ENCODE results near the gene CLEC16A.
A peak's percentile ranks its signal among the peaks of the same experiment; 100 is the strongest.
"Not testable (repeated sequence)": the region's sequence is repeated elsewhere in the genome, so short reads cannot be mapped to it uniquely, and the experiment has no call there.

The CLEC16A gene

DNA sequence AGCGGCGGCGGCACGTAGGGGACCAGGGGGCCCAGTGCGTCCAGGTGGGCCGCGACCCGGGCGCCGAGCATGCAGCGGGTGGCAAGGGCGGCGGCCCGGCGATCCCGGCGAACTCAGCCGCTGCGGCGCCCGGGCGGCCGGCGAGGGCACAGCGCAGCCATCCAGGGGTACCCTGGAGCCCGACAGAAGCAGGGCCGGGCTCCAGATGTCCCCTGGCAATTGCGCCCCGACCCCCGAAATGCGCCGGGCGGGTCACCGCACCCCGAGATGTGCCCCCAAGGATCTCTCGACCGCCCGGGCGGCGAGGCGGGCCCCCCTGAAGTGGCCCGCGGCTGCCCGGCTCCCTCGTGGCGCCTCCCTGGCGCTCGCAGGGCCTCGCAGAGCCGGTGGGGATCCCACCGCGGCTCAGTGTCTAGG is 2.4 kb upstream of the CLEC16A start:
- DNase-seq: not testable (repeated sequence)

GRCh38 chr16:10942352-10943063 is 1.9 kb upstream of the CLEC16A start, which contains the start of gene DEXI:
TSS of gene DEXI (minus strand) at chr16:10942468. CDS start at chr16:10942005, 463 bp downstream.
- DNase-seq: peak; percentile 90

GRCh38 chr16:10943064-10943353 is 1.4 kb upstream of the CLEC16A start:
- no peak for DNase-seq

DNA sequence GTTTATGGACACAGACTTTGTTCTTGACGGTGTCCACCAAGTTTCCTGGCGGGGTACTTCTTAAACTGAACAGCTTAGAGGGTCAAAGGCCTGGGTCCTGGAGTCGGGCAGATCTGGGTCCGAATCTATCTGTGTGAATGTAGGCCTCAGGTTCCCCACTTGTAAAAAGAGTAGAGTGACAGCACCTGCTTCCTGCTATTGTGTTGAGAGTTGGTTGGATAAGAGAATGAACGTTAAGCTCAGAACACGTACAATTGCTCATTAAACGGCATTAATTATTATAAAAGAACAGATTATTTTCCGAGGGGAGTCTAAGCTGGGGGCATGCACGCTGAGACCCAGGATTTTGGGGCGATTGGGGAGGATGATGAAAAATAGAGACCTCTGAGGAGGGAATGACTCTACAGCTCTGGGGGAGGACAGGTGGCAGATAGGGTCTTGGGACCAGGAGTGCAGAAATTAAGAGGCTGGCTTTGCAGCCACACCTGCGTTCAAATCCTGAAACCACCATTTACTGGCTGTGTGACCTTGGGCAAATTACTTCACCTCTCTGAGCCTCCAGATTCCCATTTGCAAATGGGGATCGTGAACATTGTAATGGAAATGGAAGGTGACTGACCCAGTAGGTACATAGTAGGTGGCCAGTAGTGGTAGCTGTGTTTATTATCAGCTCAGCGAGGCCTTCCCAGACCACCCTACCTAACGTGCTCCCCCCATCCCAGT is 862 bp downstream of the CLEC16A start:
- DNase-seq: no peak

- DNase-seq: no peak
Measured at GRCh38 chr16:10946308-10946707, 1.9 kb downstream of the CLEC16A start.

GRCh38 chr16:10947211-10947787 is 2.9 kb downstream of the CLEC16A start:
- no peak for DNase-seq

DNA sequence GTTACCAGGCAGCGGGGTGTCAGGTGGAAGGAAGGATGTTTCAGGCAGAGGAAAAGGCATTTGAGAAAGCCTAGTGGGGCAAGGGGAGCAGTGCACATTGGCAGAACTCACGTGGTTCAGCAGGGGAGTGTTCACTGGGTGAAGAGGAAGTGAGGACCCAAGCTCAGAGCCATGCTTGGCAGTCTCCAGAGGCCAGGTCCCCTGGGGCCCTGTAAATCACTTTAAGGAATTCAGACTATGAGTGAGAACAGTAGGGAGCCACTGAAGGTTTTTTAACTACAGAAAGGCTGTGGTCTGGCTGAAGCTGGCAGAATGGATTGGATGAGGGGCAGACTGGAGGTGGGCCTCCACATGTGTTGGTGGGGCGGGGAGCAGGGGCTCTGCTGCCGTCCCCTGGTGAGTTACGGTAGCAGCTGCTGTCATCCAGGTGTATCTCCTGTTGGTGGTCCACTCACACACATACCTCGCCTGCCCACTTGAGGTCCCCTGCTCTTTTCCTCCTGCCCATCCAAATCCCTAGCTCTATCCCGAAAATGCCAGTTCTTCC is 5.1 kb downstream of the CLEC16A start:
- no peak for DNase-seq

GRCh38 chr16:10950393-10950792 is 6.0 kb downstream of the CLEC16A start:
- DNase-seq: no peak

DNA sequence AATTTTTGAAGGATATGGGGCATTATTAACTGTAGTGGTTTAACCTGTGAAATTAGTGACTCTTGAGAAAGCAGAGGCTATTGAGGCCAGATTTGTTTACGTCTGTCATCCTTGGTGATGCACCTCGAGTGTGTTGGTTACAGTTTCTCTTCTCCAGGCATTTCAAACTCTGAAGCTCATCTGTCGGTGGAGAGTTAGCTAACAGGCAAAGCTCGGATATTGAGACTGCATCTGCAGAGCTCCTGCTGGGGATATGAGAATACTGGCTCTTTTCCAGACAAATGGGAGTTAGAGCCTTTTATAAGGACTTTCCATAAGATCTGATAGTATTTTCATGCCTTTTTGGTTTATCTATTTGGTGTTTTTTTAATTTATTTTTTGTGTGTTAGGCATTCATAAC is 6.7 kb downstream of the CLEC16A start:
- no peak for DNase-seq

- DNase-seq: no peak
Measured at GRCh38 chr16:10954903-10955302, 10.5 kb downstream of the CLEC16A start.

DNA sequence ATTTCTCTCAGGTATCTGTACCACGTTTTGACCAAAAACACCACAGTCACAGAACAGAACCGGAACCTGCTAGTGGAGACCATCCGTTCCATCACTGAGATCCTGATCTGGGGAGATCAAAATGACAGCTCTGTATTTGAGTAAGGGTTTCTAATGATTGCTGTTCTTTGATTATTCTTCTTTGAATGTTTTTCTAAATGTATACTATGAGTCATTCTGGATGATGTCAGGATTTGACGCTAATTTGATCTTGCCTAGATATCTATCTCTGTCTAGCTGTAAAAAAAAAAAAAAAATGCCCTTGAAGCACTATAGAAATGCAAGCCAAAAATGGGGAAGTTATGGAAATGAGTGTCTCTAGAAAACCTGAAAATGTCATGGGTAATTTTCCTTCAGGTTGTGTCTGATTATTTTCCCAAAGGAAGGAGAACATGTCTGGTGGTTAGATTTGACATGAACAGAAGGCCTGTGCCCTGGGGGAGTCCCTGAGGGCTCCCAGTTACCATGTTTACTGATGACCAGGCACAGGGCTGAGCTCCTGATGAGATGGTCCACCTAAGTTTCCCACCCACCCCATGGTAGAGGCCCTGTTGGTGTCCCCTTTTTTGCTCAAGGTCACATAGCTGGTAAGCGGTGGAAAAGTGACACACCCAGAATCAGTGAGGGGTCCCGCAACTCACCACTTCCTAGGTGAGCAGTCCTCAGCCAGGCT is 13.6 kb downstream of the CLEC16A start:
- DNase-seq: no peak

GRCh38 chr16:10959161-10959560 is 14.8 kb downstream of the CLEC16A start:
- DNase-seq: no peak

GRCh38 chr16:10961231-10961630 is 16.9 kb downstream of the CLEC16A start:
- no peak for DNase-seq

DNA sequence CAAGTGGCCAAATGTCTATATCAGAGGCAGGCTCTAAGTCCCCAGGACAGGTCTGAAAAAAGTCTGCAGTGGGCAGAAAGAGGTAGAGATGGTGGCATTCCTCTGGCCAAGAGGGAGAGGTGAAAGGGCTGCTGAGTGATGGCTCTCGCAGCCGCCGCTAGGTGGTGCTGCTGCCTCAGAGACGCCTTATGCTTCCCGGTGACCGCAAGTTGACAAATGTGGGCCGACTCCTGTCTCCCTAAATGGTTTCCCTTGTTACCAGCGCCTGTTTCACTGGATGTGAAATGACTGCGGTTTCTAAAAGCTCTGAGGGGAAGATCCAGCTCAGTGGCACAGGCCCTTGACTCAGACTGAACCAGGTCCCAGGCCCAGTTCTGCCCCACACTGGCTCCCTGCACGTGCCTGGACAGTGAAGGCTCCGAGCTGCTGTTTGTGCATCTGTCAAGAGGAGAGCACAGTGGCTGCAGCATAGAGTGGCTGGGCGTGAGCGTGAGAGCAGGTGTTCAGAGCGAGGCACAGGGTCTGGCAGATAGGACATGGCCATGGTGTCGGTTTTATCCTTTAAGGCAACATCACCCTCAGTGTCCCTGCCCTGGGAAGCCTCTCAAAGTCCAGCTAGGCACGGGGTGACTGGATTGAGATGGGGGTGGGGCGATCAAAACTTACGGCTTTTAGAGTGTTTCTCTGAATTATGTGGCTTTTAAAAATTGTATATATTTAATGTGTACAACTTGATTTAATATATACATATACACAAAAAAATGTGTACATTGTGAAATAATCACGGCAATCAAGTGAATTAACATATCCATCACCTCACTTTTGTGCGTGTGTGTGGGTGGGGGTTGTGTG is 19.9 kb downstream of the CLEC16A start:
- peak; percentile 75 for DNase-seq

GRCh38 chr16:10964891-10965326 is 20.5 kb downstream of the CLEC16A start:
- no peak for DNase-seq

DNA sequence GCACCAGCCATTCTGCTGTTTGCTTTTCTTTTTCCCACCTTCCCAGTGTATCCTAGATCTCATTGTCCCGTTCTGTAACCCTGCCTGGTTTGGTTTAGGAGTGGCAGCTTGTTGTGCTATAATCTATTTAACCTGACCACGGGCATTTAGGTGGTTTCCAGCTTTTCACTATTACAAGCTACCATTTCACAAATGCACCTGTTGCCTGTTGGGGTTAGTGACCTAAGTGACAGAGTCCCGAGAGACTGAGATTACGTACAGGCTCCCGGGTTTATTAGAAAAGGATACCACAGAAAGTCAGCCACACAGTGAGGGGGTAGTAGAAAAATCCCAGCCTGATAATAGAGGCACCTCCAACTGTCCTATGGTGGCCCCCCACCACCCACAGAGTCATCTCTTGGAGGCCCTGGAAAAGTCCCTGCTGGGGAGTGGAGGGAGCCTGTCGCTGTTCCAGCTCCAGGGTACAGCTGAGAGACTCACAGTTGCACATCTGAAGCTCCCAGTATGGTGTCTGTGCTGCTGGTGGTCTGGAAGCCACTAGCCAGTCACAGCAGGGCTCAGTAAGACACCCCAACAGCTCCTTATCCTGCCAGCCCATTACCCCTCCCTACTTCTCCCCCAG is 21.2 kb downstream of the CLEC16A start:
- DNase-seq: no peak

DNA sequence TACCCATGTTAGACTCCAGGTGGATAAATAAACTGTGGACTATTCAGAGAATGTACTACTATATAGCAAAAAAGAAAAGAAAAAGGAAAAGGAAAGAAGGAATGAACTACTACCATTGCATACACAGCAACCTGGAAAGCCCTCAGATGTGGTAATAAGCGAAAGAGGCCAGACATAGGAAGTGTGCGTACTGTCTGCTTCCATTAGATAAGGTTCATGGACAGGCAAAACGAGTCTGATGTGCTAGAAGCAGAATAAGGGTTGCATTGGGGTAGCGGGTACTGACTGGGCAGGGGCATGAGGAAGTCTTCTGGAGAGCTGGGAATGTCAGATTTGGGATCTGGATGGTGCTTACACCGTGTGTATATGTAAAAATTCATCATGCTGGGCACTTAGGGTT is 21.8 kb downstream of the CLEC16A start:
- no peak for DNase-seq

- not testable (repeated sequence) for DNase-seq
Measured at GRCh38 chr16:10966559-10966958, 22.2 kb downstream of the CLEC16A start.

GRCh38 chr16:10967986-10968385 is 23.6 kb downstream of the CLEC16A start:
- DNase-seq: no peak

DNA sequence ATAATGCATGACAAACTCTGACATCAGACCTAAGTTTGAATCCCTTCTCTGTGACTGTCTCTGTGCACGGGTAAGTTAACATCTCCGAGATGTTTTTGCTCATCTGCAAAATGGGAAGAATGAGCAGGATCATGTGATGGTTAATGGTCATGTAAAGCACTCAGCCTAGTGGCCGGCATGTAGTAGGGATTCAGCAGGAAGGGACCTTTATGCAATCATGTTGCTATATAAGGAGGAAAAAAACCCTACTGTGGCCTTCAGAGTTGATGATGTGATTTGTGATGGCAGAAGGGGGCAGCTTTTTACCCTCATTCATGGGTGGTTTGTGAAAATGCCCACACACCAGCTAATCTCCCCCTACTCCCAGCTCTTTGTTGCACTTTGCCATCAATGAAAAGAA is 24.1 kb downstream of the CLEC16A start:
- DNase-seq: no peak

DNA sequence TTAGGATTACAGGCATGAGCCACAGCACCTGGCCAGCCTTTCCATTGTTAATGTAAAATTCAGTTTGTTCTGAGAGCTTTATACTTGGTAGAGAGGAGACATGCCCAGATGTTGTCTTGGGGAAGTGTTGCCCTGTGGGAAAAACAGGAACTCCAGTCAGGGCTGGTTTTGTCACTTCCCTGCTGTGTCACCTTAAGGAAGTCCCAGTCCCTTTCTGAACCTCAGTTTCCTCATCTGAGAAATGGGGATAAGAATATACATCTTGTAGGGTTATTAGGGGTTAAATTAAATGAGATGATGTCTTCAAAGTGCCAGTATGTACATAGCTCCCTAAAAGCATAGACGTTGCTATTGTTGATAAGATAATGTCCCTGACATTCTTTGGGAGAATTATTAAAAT is 25.3 kb downstream of the CLEC16A start:
- no peak for DNase-seq

- DNase-seq: no peak
Measured at GRCh38 chr16:10970065-10970464, 25.7 kb downstream of the CLEC16A start.
